ENCODE measurements around the gene TXNDC2.

DNA sequence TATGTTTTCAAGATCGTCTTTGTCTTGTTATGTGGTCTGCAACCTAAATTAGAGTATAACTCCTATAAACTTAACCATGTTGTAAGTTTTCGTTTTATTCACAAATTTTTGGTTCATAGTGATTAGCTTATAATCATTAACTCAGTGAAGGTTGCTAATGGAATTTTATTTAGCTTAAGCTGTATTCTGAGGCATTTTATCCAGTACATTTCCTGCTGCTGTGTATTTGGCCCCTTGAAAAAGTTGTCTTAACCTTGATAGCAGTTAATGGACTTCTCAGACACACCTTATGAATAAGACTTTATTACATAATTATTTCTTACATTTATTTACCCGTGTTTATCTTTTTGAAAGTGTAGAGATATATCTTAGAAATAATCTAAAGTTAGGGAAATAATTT, 48.5 kb downstream of the TXNDC2 start:
- TF ChIP-seq, protein P1, sequence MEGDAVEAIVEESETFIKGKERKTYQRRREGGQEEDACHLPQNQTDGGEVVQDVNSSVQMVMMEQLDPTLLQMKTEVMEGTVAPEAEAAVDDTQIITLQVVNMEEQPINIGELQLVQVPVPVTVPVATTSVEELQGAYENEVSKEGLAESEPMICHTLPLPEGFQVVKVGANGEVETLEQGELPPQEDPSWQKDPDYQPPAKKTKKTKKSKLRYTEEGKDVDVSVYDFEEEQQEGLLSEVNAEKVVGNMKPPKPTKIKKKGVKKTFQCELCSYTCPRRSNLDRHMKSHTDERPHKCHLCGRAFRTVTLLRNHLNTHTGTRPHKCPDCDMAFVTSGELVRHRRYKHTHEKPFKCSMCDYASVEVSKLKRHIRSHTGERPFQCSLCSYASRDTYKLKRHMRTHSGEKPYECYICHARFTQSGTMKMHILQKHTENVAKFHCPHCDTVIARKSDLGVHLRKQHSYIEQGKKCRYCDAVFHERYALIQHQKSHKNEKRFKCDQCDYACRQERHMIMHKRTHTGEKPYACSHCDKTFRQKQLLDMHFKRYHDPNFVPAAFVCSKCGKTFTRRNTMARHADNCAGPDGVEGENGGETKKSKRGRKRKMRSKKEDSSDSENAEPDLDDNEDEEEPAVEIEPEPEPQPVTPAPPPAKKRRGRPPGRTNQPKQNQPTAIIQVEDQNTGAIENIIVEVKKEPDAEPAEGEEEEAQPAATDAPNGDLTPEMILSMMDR (conservative IDR thresholded peaks at IDR 0.05; ENCODE audit: low read length) = no peak
- TF ChIP-seq EZH2phosphoT487 (IDR thresholded peaks at IDR 0.05; ENCODE audit: borderline replicate concordance) = no peak
